ENCODE measurements around the gene HIPK2. TPM values are rescaled to one million over a fixed set of nuclear protein-coding genes. Genes with fewer than 3 reads are reported as not detected.

The HIPK2 gene
- total RNA-seq, 4 donors from 2014 or later, result 20.9 to 40.9 (median 26.7) TPM

DNA sequence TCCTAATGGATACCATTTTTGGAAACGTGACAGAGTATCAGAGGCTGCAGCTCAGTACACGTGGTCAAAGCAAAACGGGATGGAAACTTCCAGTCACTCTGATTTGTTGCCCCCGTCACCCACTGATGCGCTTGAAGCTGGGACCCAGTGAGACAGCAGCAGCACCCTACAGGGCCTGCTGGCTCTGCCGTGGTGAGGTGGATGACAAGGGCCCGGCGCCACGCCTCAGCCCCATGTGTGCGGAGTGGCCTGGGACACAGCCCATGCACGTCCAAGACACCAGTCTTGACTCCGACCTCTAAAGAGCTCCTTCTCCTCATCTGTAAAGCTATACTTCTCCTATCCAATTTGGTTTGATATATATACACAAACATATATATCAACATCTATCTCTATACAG lies 215.3 kb downstream of the HIPK2 start:
- Histone ChIP-seq H3K4me3 (no peak overlapping the region), H3K4me1 (no peaks in the 10 kb centered on the region), H3K36me3 (peaks cover 0 to 15% (median 3%) of the 10 kb centered on the region in 4 donors), H3K9me3 (no peaks in the 10 kb centered on the region), H3K27ac (replicated peaks in 1 of 4) (no peak overlapping the region), H3K27me3 (peaks cover 0 to 16% (median 0%) of the 10 kb centered on the region in 4 donors)
- intact Hi-C loops (cut with DNase I), result no loop called here
- no peak for DNase-seq (ENCODE audit: extremely low spot score)
- WGBS, result 88% methylated on average over 11 of the region's 12 CpGs
- TF ChIP-seq EP300 (IDR thresholded peaks at IDR 0.05) (no peak), POLR2A (IDR thresholded peaks at IDR 0.05; ENCODE audit: low read depth) (no peak), POLR2AphosphoS5 (IDR thresholded peaks at IDR 0.05) (no peak)
- TF ChIP-seq, protein P1, sequence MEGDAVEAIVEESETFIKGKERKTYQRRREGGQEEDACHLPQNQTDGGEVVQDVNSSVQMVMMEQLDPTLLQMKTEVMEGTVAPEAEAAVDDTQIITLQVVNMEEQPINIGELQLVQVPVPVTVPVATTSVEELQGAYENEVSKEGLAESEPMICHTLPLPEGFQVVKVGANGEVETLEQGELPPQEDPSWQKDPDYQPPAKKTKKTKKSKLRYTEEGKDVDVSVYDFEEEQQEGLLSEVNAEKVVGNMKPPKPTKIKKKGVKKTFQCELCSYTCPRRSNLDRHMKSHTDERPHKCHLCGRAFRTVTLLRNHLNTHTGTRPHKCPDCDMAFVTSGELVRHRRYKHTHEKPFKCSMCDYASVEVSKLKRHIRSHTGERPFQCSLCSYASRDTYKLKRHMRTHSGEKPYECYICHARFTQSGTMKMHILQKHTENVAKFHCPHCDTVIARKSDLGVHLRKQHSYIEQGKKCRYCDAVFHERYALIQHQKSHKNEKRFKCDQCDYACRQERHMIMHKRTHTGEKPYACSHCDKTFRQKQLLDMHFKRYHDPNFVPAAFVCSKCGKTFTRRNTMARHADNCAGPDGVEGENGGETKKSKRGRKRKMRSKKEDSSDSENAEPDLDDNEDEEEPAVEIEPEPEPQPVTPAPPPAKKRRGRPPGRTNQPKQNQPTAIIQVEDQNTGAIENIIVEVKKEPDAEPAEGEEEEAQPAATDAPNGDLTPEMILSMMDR (IDR thresholded peaks at IDR 0.05), result no peak

DNA sequence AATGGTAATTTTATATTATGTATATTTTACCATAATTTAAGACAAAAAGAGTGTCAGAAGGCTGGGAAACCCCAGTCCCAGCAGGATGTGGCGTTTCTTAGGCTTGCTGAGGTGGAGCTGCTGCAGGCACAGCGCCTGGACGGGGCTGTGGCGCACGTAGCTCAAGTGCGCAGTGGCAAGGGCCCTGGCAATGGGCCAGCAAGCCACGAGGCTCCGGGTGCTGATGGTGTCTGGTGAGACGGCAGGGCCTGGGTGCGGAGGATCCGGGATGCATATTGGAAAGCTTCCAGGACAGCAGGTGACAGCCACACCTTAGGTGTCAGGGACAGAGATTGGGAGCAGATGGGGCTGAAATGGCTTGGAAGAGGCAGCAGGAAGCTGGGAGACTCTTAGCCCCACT lies 217.1 kb downstream of the HIPK2 start:
- Histone ChIP-seq H3K36me3 (peaks cover 0 to 8% (median 2%) of the 10 kb centered on the region in 4 donors), H3K4me1 (no peaks in the 10 kb centered on the region), H3K27ac (replicated peaks in 1 of 4) (no peak overlapping the region), H3K9me3 (no peaks in the 10 kb centered on the region), H3K4me3 (no peak overlapping the region), H3K27me3 (peaks cover 0 to 20% (median 0%) of the 10 kb centered on the region in 4 donors)
- 97% methylated on average over 11 of the region's 11 CpGs for WGBS
- DNase-seq (ENCODE audit: extremely low spot score), result no peak
- TF ChIP-seq, protein P1 (IDR thresholded peaks at IDR 0.05), result no peak
- no peak for TF ChIP-seq EP300 (IDR thresholded peaks at IDR 0.05)
- TF ChIP-seq POLR2AphosphoS5 (IDR thresholded peaks at IDR 0.05), result no peak
- TF ChIP-seq POLR2A (IDR thresholded peaks at IDR 0.05; ENCODE audit: low read depth), result no peak
- intact Hi-C loops (cut with DNase I), result no loop called here

DNA sequence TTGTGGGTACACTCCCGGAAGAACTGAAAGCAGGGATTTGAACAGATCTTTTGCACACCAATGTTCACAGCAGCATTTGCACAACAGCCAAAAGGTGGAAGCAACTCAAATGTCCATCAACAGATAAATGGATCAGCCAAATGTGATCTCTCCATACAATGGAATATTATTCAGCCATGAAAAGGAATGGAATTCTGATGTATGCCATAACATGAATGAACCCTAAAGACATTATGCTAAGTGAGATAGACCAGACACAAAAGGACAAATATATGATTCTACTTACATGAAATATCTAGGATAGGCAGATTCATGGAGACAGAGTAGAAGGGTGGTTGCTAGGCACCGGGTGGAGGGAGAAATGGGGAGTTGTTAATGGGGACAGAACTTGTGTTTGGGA lies 217.6 kb downstream of the HIPK2 start:
- H3K4me3 ChIP-seq, result no peak overlapping the region
- H3K4me1 ChIP-seq, result no peaks in the 10 kb centered on the region
- no peaks in the 10 kb centered on the region for H3K9me3 ChIP-seq
- no peak for TF ChIP-seq POLR2AphosphoS5 (IDR thresholded peaks at IDR 0.05)
- no peak for TF ChIP-seq POLR2A (IDR thresholded peaks at IDR 0.05; ENCODE audit: low read depth)
- no peak for TF ChIP-seq EP300 (IDR thresholded peaks at IDR 0.05)
- TF ChIP-seq, protein P1 (IDR thresholded peaks at IDR 0.05), result no peak
- peaks cover 0 to 20% (median 0%) of the 10 kb centered on the region in 4 donors for H3K27me3 ChIP-seq
- no peak for DNase-seq (ENCODE audit: extremely low spot score)
- H3K36me3 ChIP-seq, result peaks cover 0 to 8% (median 2%) of the 10 kb centered on the region in 4 donors
- WGBS, result 84% methylated on average over 2 of the region's 2 CpGs
- intact Hi-C loops (cut with DNase I), result no loop called here
- H3K27ac ChIP-seq (replicated peaks in 1 of 4), result no peak overlapping the region

DNA sequence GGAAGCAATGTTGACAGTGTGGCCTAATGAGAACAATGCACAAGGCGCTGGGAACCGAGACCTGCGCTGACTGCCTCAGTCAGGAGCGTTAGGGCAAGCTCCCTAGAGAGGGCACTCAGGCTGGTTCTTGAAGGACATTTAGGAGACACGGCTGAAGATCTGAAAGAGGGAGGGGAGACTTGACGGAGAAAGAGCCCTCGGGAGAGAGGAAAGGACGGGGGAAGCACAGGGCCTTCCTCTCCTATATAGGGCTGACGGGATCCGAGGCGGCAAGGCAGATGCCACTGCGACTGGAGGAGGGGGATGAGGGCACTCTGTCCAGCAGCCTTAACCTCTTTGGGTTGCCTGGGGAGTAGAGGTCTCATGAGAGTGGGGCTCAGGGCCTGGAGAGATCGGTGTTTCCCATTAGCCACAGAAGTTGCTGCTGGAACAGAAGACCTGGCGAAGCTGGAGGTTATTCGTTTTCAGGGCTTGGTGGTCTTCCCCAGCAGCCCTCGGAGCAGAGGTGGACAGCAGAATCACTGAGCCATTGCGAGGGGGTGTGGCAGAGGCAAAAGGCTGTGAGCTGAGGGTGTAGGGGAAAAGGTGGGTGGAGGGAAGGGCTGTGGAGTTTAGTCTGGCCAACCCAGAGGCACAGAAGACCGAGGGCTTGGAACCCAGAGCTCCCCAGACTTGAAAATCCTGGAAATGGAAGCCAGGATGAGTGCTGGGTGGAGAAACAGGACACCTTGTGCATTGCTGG lies 218.3 kb downstream of the HIPK2 start:
- intact Hi-C loops (cut with DNase I), result no loop called here
- no peak overlapping the region for H3K27ac ChIP-seq (replicated peaks in 1 of 4)
- no peak for DNase-seq (ENCODE audit: extremely low spot score)
- H3K9me3 ChIP-seq, result no peaks in the 10 kb centered on the region
- H3K4me3 ChIP-seq, result no peak overlapping the region
- WGBS, result 81% methylated on average over 16 of the region's 18 CpGs
- H3K27me3 ChIP-seq, result peaks cover 0 to 20% (median 0%) of the 10 kb centered on the region in 4 donors
- peaks cover 0 to 5% (median 2%) of the 10 kb centered on the region in 4 donors for H3K36me3 ChIP-seq
- TF ChIP-seq EP300 (IDR thresholded peaks at IDR 0.05), result no peak
- TF ChIP-seq, protein P1 (IDR thresholded peaks at IDR 0.05), result no peak
- TF ChIP-seq POLR2A (IDR thresholded peaks at IDR 0.05; ENCODE audit: low read depth), result no peak
- no peak for TF ChIP-seq POLR2AphosphoS5 (IDR thresholded peaks at IDR 0.05)
- H3K4me1 ChIP-seq, result no peaks in the 10 kb centered on the region
